GM19463 (cell line): ENCODE data around the gene CD52.

Source experiments
- ATAC-seq: cut with Tn5 transposase; IDR thresholded peaks from one replicate; pipeline ENCODE4 v1.9.1; 2021; ENCODE audit warnings: mild to moderate bottlenecking, moderate library complexity; ENCODE audit not compliant: unreplicated experiment

Gene CD52, protein sequence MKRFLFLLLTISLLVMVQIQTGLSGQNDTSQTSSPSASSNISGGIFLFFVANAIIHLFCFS

DNA sequence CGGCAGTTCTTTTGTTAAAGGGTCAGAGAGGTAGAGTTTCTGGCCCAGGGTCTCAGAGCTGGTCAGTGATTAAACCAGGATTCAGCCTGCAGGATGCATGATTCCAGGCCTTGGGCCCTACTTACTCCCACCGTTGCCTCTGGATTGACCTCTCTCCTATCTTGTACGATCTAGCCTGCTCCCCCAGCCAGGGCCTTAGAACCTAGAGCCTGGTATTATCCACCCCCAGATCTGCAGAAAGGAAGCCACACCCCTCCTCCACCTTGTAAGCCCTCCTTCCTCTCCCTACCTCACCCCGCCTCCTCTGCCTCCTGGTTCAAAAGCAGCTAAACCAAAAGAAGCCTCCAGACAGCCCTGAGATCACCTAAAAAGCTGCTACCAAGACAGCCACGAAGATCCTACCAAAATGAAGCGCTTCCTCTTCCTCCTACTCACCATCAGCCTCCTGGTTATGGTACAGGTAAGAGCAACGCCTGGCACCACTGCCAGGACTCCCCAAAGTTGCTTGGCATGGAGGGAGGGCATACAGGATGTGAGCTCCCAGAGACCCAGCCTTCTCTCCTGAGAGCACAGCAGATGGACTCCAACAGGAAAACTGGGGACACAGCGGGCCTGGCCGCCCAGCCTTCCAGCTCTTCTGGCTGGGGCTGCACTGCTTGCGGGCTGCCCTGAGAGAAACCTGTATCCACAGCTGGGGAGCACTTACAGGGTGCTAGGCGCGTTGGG lies at the start of gene CD52:
Gene CD52, plus strand, starts transcription at position 347 of the 726 bp plus-strand sequence. Its CDS starts 60 bp downstream, at position 407.
- ATAC-seq, result no peak

DNA sequence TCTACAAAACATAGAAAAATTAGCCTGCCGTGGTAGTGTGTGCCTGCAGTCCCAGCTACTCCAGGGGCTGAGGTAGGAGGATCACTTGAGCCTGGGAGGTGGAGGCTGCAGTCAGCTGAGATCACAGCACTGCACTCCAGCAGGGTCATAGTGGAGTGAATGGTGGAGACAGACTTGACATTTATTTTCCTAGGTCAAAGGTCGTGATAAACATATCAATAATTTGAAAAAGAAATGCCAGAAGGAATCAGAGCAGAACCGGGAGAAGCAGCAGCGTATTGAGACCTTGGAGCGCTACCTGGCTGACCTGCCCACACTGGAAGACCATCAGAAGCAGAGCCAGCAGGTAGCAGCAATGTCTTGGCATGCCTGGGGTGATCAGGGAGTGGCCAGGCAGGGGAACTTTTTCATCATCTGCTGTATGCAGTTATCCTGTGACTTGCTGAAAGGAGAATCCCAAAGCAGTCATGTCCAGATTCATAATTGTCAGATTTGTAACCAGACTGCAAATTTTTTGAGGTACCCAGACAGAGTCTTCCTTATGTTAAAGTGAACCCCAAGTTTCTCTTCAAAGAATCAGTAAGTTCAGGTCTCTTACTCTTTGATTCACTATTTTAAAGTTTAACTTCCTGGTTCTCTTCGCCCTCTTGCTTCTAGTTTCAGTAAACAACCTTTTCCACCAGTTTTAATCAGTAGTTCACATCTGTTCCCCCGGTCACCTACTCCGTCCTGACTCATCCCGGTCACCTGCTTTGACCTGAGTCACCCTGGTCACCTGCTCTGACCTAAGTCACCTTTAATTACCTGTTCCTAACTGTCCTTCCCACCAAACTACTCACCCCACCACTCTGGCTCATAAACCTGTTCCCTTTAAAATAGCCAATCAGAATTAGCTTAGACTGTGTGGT lies 49.2 kb upstream of the CD52 start:
- ATAC-seq, result no peak

DNA sequence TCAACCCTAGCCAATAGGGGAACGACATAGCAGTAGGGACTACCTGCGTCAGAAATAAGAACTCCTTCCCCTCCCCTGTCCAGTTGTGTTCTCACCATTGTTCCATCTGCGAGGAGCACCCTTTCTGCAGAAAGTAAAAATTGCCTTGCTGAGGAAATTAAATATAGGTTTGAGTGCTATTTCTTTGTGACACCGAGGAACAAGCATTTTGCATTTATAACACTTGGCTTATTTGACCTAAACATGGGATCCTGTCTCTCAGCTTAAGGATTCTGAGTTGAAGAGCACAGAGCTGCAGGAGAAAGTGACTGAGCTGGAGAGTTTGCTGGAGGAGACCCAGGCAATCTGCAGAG lies 48.6 kb upstream of the CD52 start:
- no peak for ATAC-seq

DNA sequence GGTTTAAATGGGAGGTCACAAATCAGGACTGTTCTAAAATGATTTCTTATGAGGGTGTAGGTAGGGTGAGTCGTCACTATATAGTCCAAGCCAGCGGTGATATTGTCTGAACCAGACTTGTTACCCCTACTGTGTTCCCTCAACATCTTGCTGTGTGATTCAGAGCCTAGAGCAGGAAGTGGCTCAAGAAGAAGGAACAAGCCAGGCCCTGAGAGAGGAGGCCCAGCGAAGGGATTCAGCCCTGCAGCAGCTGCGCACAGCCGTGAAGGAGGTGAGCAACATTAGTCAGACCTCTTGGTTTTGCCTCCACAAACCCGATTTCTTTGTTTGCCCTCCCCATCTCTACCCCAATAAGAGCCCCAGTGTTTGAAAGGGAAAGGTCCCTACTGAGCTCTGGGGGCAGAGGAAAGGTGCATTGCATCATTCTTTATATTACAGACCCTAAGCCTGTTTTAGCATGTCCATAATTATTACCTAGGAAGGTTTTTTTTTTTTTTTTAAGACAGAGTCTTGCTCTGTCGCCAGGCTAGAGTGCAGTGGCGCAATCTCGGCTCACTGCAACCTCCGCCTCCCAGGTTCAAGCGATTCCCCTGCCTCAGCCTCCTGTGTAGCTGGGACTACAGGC lies 42.8 kb upstream of the CD52 start:
- no peak for ATAC-seq

DNA sequence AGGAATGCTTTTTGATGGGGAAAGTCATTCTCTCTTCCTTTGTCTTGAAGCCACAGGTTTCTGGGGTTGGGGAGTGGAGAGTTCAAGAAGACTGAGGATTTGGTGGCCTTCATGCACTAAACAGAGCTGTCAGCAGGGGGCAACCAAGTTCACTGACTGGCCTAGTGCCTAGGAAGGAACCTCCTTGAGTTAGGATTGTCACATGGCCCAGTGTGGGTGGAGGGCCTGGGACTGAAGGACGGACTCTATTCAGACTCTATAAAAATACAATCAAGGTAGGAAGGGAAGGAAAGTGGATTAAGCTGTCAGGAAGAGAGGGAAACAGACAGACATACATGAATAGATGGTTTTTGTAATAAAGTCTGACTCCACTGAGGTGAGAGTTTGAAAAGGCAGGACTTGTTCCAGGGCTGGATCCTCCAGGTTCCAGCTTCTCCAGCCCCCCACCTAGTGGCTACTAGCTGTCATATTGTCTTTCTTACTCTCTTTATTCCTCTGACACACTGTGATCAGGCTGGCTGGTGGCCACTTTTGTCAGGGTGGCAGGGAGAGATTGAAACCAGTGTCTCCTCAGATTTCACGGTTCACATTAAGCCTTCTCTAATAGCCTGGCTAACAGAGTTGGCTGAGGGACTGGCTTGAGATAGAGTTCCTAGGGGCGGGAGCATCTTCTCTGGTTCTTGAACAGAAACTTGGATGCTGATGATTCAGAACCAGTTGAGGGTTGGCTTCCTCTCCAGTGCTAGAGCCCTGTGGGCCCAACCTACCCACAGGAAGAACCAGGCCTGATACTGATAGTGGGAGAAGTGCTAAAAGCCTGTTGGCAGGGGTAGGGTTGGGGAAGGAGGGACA lies 42.0 kb upstream of the CD52 start:
- no peak for ATAC-seq

DNA sequence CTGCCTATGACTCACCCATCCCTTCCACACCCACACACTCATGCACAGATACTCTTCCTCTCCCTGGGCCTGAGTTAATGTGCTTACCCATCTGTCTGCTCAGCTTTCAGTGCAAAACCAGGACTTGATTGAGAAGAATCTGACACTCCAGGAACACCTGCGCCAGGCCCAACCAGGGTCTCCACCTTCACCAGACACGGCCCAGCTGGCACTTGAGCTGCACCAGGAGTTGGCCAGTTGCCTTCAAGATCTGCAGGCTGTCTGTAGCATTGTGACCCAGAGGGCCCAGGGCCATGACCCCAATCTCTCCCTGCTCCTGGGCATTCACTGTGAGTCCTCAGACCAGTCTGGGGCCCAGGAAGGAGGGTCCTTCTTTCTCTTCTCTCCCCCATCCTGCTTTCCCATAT lies 41.3 kb upstream of the CD52 start:
- ATAC-seq, result no peak

DNA sequence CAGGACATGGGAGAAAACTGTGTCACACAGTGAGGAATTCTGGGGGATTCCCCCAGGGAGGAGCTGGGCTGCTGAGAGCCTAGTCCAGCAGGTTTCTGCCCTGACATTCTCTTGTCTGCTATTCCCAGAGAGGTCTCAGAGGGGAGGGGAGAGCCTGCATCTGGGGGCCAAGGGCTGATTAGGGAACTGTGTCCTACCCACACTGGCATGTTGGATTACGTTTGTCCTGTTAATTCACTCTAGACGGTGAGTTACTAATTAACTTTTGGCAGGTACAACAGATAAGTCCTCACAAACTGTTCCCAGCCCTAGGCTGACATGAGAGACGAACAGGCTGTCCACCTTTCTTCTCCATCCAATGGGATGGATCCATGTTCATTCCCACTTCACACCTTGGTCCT lies 40.5 kb upstream of the CD52 start:
- no peak for ATAC-seq

DNA sequence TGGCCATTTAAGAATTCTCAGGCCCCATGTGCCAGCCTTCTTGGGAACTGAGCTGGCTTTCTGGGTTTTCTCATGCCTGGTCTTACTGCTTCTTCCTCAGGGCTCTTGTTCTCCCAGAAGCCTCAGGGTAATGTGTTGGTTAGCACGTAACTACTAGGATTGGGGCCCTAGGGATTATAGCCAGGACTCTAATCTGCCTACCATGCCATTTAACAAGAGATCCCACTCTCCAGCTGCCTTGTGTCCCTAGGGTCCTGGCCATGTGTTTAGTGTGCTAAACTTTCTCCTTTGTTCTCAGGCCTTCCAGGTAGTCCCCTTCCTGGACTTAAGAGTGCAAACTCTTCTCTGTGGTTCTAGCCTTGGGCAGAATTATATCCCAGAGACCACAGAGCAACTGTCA lies 40.0 kb upstream of the CD52 start:
- ATAC-seq, result no peak

DNA sequence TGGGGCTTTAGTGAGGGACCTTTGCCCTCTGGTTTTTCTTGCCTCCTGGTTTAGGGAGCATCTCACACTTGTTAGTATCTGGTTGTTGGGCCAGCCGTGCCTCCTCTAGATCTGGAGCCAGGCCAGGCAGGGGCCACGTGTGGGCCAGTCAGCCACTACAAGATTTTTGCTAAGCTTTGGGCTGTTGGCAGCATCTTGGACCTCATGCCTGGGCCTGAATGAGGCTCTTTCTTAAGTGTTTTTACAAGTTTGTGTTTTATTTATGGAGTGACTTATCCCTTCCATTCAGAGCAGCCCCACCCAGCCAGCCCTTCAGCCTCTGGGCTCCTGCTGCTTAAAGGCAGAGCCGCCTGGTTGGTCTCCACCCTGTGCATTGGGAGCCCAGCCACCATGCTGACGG lies 39.5 kb upstream of the CD52 start:
- ATAC-seq, result no peak

DNA sequence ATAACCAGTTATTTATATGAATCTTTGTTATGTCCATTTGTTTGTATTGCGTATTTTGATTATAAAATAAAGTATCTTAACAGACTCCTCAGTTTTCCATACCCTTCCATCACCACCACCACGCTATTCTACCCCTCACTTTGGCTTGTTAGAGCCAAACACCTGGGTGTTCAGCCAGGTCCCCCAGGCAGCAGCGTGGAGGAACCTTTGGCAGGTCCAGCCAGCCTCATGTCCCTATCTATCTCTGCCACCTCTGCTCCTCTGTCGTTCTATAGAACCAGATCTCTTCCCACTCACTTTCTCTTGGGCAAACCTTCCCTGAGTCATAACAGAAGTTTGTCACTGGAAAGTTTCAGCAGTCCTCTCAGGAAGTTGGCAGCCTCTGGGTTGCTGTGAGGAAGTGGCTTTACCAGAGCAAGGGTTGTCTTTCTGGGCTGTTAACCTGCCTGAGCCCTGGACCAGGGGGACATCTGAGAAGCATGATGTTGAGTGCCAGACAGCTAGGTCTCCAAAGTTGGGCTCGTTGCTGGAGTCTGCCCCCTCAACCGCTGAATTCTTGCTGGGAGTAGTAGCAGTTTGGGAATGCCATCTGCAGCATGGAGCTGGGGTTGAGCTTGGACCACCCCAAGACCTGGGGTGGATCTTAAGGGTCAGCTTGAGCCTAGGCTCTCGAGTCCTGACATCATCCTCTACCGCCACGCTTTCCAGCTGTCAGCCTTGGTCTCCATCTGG lies 38.9 kb upstream of the CD52 start:
- no peak for ATAC-seq

DNA sequence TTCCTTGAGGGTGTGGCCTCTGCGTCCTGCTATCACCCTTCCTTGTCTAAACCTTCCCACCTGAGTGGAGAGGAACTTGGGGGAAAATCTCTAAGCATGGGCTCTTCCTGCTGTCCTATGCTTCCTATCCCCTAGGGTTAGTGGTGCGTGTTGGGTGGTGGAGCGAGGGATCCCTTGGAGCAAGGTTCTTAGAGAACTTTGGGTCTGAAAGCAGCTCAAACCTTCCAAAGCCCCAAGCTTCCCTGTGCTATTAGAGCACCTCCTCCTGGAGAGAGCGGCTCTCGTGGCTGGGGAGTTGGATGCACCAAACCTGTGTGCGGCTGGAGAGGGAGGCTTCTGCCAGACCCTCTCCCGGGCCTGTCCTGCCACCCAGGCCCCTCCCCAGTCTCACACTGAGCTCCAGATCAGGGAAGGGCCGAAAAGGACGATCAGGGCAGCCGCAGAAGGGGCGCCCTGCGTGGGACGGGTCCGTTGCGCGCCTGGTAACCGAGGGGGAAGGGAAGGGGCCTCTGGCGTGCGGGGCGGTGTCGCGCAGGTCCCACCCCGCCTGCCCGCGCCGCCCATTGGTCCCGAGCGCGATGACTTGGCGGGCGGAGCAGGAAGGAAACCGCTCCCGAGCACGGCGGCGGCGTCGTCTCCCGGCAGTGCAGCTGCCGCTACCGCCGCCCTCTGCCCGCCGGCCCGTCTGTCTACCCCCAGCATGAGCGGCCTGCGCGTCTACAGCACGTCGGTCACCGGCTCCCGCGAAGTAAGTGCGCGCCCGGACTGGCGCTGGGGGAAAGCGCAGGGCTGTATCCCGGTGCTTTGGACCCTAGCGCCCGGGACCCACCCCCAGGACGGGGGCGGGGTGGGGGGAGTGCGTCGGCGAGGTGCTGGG lies 38.1 kb upstream of the CD52 start, which contains the start of gene SH3BGRL3:
Gene SH3BGRL3, plus strand, starts transcription at position 631 of the 877 bp plus-strand sequence. Its CDS starts 70 bp downstream, at position 701.
- ATAC-seq, result peak; percentile 71

DNA sequence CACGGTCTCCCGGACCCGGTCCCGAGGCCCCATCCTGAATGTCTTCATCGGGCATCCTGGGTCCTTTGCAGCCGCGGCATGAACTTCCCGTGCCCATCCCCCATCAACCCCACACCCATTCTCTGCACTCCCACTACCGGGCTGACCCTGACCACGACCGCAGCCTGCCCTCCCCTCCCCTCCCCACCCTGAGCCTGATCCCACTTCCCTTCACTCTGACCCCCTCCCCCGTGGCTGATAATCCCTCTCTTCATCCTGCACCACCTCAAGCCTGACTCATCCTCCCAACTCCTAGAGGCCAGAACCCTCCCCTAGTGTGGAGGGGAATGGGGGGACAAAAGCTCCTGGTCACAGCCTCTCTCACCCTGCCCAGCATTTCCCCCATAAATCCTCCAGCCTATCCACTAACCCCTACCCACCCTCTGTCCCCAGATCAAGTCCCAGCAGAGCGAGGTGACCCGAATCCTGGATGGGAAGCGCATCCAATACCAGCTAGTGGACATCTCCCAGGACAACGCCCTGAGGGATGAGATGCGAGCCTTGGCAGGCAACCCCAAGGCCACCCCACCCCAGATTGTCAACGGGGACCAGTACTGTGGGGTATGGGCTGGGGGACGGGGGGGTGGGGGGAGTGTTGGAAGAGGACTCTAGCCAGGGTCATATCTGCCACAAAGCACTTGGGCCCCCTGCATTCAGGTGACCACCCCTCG lies 37.3 kb upstream of the CD52 start:
- ATAC-seq, result no peak

DNA sequence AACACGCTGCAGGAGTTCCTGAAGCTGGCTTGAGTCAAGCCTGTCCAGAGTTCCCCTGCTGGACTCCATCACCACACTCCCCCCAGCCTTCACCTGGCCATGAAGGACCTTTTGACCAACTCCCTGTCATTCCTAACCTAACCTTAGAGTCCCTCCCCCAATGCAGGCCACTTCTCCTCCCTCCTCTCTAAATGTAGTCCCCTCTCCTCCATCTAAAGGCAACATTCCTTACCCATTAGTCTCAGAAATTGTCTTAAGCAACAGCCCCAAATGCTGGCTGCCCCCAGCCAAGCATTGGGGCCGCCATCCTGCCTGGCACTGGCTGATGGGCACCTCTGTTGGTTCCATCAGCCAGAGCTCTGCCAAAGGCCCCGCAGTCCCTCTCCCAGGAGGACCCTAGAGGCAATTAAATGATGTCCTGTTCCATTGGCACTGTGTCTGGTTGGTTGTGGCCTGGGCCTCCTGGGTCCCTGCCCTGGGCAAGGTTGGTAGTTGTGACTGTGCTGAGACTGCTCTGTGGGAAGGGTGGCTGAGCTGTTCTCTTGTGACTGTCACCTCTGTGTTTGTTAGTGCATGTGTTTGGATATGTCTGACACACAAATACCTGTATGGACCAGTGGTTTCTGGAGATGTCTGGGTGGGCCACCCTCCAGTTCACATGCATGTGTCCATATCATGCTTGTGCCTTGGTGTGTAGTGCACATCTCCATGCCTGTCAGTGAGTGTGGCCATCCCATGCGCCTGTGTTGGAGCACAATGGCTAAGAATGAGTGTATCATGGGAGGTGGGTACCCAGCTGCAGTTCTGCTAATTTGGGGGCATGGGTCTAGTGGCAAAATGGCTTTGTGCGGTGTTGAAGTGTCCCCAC lies 36.4 kb upstream of the CD52 start:
- no peak for ATAC-seq

DNA sequence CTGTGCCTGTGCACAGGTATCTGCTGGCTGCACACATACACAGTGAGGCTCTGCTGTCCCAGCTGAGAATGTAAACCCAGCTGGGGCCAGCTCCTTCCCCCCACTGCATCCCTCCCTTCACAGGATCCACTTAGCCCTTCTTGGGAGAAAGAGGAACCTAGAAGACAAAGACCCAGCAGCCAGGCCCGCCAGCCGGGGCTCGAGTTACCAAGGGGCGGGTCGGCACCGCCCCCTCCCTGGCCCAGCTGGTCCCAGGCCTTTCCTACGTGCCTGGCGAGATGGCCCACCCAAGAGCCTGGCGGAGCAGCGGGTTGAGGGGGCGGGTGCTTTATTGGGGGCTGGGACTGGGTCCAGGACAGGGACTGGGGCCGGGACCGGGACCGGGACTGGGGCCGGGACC lies 35.8 kb upstream of the CD52 start:
- ATAC-seq, result no peak

DNA sequence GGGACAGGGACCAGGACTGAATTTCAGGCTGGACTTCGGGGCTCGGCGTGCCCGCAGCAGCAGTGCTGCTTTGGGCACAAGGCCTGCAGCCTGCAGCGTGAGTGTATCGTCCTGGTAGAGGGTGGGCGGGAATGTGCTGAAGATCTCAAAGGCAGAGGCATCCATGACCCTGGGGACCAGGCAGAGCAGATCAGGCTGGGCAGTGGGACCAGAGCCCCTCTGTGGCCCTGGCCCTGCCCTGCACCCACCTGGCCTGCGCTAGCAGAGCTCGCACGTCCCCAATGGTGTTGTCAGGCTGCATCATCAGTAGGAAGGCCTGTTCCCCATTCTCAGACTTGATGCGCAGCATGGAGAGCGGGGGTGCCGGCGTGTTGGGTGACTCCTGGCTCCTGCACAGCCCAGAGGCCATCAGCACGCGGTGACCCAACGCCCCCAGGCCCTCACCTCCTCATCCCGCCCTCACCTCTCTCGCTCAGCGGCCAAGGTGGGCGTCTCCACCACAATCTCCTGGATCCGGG lies 35.3 kb upstream of the CD52 start:
- no peak for ATAC-seq

DNA sequence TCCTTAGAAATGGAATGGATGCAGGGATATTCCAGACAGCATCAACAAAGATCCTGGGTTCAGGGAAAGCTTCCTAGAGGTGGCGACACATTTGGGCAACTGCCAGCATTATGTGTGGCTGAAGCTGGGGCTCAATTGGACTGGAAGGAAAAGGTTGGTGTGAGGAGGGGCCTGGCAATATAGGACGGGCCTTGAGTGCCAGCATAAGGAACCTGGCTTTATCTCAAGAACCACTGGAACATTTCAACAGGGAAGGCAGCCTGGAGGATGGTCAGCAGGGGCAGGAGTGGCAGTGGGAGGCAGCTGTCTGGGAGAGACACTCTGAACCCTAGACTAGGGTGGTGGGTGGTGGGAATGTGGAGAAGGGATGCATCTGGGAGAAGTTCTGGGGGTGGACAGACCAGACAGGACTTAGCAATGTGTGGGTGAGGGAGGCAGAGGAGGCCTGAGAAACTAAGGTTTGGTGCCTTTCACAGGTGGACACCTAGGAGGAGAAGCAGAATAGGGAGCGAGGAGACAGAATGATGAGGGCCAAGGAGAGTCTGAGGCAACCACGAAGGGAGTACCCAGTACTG lies 34.4 kb upstream of the CD52 start:
- ATAC-seq, result no peak
